ENCODE data around the gene ZNF576.
A peak's percentile ranks its signal among the peaks of the same experiment; 100 is the strongest.
"Not testable (repeated sequence)": the region's sequence is repeated elsewhere in the genome, so short reads cannot be mapped to it uniquely, and the experiment has no call there.

Gene ZNF576

GRCh38 chr19:43626838-43627237, 30.4 kb downstream of the ZNF576 start:
- no peak for DNase-seq (ENCODE audit: low spot score)

- no peak for DNase-seq (ENCODE audit: low spot score)
These were observed 32.4 kb downstream of the ZNF576 start for GRCh38 chr19:43628646-43629326.

GRCh38 chr19:43631491-43631890, 35.1 kb downstream of the ZNF576 start:
- no peak for DNase-seq (ENCODE audit: low spot score)

DNA sequence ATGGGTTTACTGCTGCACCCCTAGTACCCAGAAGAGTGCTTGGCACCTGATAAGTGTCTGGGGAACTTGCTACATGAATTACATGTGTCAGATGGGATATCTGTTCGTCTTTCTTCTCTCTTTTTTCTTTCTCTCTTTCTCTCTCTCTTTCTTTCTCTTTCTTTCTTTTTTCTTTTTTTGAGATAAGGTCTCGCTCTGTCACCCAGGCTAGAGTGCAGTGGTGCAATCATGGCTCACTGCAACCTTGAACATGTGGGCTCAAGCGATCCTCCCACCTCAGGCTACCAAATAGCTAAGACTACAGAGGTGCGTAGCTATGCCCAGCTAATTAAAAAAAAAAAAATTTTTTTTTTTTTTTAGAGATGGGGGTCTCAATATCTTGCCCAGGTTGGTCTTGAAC, 37.1 kb downstream of the ZNF576 start:
- DNase-seq (ENCODE audit: low spot score): no peak

DNA sequence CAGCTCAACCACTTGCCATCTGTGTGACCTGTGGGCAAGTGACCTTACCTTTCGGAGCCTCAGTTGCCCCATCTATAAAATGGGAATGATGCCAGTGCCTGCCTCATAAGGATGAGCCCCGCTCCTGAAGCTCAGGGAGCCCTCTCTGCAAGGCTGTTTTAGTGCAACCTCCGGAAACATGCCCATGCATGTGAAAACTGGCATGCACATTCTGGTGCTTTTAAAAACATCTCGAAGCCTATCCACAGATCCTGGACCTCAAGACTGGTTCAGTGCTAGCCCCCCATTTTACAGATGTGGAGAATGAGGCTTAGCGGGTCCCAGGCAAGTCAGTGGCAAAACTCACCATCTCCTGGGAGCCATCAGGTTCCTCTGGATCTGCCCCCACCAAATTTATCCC, 37.7 kb downstream of the ZNF576 start:
- DNase-seq (ENCODE audit: low spot score): no peak

DNA sequence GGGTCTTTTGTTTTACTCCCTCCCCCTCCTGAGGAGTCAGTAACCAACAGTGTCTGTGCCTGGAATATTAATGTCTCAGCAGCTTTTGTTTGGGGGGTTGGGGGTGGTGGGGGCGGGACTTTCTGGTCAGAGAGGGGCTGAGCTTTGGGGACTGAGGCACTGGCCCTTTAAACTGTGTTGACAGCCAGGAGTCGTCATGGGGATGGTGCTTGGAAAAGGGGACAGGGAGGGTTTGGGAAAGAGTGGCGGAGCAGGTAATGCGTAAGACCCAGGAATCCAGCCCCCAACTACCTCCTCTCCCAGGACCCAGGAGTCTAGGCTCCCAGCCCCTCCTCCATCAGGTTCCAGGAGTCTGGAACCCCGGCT, 38.1 kb downstream of the ZNF576 start:
- no peak for DNase-seq (ENCODE audit: low spot score)

GRCh38 chr19:43634872-43635560, 38.6 kb downstream of the ZNF576 start:
- DNase-seq (ENCODE audit: low spot score): peak; percentile 33

GRCh38 chr19:43635561-43635940, 39.2 kb downstream of the ZNF576 start:
- DNase-seq (ENCODE audit: low spot score): not testable (repeated sequence)

GRCh38 chr19:43636121-43636683, 39.8 kb downstream of the ZNF576 start:
- no peak for DNase-seq (ENCODE audit: low spot score)

DNA sequence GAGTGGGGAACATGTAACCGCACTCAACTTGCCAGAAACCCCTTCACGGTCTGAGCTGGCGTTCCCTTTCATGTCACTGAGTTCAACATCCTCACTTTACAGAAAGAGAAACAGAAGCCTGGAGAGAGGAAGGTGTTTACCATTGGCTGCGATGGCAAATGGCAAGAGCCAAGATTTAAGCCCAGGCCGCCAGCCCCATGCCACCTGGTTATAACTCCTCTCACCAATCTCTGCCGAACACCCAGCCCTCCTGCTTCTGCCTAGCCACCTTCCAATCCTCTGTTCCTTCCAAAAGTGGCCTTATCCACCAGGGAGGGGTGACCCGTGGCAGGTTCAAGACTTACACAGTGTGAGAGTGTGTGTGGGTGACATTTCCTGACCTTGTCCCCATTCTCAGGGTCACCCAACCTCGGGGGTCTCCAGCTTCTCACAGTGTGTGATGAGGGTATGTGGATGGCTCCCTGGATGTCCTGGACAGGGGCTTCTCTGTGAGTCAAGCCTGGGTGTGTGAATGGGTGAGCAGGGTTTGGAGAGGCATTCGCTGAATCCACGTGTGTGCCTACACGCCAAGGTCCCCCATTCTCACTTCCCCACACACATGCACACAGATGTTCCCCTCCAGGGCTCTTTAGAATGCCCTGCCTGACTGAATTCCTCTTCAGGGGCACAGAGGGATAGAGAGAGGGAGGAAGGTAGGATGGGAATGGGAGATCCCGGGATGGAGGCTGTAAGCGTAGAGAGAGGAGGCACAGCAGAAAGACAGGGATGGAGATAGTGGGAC, 42.0 kb downstream of the ZNF576 start:
- DNase-seq (ENCODE audit: low spot score): no peak

DNA sequence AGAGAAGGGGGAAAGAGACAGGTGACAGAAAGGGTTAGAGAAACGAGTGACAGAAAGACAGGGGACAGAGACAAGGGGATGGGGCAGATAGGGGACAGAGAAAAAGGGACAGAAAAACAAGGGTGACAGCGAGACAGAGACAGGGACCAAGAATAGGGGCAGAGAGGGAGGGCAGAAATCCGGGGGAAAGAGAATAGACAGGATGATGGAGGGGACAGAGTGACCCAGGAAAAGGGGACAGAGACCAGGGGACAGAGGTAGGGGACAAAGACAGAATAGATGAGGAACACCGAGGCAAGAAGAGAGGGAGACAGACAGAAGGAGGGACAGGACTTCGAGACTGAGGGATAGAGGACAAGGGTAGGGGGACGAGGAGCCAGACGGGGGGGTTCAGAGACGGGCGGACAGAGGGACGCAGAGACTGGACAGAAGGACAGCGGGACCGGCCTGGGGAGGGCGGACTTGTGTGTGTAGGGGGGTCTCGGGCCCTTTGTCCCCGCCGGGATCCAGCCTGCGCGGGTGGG, 42.7 kb downstream of the ZNF576 start:
- DNase-seq (ENCODE audit: low spot score): no peak

DNA sequence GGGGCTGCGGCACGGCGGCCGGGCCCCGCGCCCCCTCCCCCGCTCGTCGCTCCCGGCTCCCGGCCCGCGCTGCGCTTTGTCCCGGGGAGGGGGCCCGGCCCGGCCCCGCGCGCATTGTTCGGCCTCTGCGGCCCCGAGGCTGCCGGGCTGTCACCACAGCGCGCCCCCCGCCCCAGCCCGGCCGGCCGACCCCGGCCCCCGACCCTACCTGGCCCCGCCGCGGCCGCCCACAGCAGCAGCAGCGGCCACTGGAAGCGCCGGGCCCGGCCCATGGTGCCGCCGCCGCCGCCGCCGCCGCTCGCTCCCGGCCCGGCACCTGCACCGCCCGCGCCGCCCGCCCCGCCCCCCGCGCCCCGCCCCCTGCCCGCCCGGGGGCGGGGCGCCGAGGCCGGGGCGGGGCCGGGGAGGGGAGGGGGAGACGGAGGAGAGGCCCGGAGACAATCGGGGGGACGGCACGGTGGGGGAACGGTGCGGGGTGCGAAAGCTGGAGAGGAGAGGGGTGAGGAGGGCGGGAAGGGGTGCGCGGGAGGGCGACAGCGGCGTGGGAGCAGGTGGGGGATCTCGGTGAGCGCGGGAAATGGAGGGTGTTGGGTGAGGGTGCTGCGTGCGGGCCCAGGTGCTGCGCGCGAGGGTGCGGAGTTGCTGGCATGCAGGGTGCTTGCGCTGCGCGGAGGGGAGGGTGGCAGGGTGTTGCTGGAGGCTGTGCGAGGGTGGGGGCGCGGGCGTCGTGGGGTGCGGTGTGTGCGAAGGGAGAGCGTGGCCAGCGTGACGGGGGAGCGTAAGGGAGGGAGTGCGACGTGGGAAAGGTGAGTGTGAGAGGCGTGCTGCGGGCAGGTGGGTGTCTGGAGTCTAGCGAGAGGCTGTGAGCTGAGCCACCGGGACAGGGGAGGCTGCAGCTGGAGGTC, 43.4 kb downstream of the ZNF576 start, which contains the start of gene CADM4:
Gene CADM4 (minus strand): TSS at position 332 of the 905 bp plus-strand sequence. CDS start 60 bp downstream, at position 272.
- peak; percentile 74 for DNase-seq (ENCODE audit: low spot score)

GRCh38 chr19:43640424-43640757, 44.0 kb downstream of the ZNF576 start:
- DNase-seq (ENCODE audit: low spot score): no peak

GRCh38 chr19:43641333-43641732, 44.9 kb downstream of the ZNF576 start:
- no peak for DNase-seq (ENCODE audit: low spot score)

DNA sequence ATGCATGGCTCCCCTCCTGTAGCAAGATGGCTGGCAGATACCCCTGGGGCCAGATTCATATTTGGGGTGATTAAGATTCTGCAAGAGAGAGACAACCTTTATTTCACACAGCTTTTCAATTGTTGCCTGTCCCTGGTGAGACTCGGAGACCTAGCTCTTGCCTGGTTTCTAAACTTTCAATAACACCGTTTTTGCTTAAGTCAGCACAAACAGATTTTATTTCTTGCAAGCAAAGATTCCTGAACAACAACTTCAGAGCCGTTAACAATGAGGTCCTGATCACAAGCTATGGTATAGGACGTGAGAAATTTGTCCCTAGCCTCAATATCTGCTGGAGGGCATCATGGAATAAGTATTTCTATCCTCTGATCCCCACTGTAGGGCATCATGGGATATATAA, 46.1 kb downstream of the ZNF576 start:
- no peak for DNase-seq (ENCODE audit: low spot score)

GRCh38 chr19:43643326-43643725, 46.9 kb downstream of the ZNF576 start:
- DNase-seq (ENCODE audit: low spot score): no peak

- DNase-seq (ENCODE audit: low spot score): no peak
These were observed 47.8 kb downstream of the ZNF576 start for GRCh38 chr19:43644181-43644580.

DNA sequence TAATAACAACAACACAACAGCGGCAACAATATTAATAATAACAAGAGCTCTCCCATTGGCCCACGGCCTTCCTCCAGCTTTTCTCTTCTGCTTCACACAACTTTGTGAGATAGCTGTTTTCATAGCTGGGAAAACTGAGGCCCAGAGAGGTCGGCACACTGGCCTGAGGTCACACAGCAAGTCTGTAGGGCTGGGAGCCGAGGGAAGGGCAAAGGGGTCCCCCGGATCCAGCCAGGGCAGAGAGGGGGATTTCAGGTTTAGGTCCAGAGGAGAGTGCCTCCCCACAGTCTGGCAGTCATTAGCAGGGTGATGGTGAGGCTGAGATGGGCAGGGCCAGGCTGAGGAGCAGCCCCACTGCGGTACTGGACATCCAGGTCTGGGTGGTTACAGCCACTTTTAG, 52.2 kb downstream of the ZNF576 start:
- DNase-seq (ENCODE audit: low spot score): no peak

DNA sequence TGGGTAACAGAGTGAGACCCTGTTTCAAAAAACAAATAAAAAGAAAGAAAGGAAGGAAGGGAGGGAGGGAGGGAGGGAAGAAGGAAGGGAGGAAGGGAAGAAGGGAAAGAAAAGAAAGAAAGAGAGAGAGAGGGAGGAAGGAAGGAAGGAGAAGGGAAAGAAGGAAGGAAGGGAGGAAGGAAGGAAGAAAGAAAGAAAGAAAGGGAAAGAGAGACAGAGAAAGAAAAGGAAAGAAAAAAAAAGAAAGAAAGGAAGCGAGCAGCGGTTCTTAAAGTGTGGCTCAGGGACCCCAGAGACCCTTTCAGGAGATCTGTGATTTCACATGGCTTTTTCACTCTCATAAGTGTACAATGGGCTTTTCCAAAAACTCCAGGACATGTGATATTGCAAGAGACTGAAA, 53.1 kb downstream of the ZNF576 start:
- no peak for DNase-seq (ENCODE audit: low spot score)

DNA sequence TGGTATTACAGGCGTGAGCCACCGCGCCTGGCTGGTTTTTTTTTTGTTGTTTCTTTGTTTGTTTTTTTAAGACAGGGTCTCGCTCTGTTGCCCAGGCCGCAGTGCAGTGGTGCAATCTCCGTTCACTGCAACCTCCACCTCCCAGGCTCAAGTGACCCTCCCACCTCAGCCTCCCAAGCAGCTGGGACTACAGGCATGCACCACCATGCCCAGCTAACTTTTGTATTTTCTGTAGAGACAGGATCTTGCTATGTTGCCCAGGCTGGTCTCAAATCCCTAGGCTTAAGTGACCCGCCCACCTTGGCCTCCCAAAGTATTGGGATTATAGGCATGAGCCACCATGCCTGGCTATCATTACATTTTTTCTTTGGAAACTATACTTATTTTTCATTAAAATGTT, 53.9 kb downstream of the ZNF576 start:
- DNase-seq (ENCODE audit: low spot score): not testable (repeated sequence)

Data from GM03348 (cell line).